GM12864 (cell line): ENCODE data around the gene DISC1.

Source experiments
- DNase-seq: peaks from one replicate; pipeline ENCODE4 v3.0.0-alpha.2; 2011; ENCODE audit warnings: low read depth
- H3K4me3 ChIP-seq: 2 replicates; pipeline ENCODE4 v1.5.1; 2011; ENCODE audit warnings: mild to moderate bottlenecking, low read depth, low read length, control low read depth
- CTCF ChIP-seq: IDR thresholded peaks from 2 replicates; pipeline ENCODE4 v1.5.1; 2011; ENCODE audit warnings: low read depth, mild to moderate bottlenecking, moderate library complexity, low read length, control low read depth, inconsistent platforms; ENCODE audit errors: missing control alignments

Gene DISC1

GRCh38 chr1:231694075-231694431, 67.5 kb downstream of the DISC1 start:
- TF ChIP-seq CTCF, result no peak
- DNase-seq, result no peak
- no peak overlapping the region for H3K4me3 ChIP-seq

- no peak overlapping the region for H3K4me3 ChIP-seq
- DNase-seq, result no peak
- TF ChIP-seq CTCF, result no peak
Observed at GRCh38 chr1:231694465-231695077, 68.0 kb downstream of the DISC1 start.

GRCh38 chr1:231695439-231696255, 69.1 kb downstream of the DISC1 start:
- no peak overlapping the region for H3K4me3 ChIP-seq
- no peak for TF ChIP-seq CTCF
- DNase-seq, result no peak

GRCh38 chr1:231699784-231700183, 73.2 kb downstream of the DISC1 start:
- DNase-seq, result no peak
- no peak for TF ChIP-seq CTCF
- H3K4me3 ChIP-seq, result no peak overlapping the region

- no peak overlapping the region for H3K4me3 ChIP-seq
- TF ChIP-seq CTCF, result no peak
- DNase-seq, result no peak
Observed at GRCh38 chr1:231701306-231701705, 74.7 kb downstream of the DISC1 start.

- H3K4me3 ChIP-seq, result no peak overlapping the region
- no peak for TF ChIP-seq CTCF
- DNase-seq, result no peak
Observed at GRCh38 chr1:231702331-231702730, 75.7 kb downstream of the DISC1 start.

GRCh38 chr1:231702804-231703203, 76.2 kb downstream of the DISC1 start:
- no peak overlapping the region for H3K4me3 ChIP-seq
- no peak for TF ChIP-seq CTCF
- no peak for DNase-seq
